HG03196 (cell line): ENCODE results near the gene INPP5F.
A peak's percentile ranks its signal among the peaks of the same experiment; 100 is the strongest.

Source experiments
- ATAC-seq: cut with Tn5 transposase; IDR thresholded peaks from one replicate; pipeline ENCODE4 v1.9.1; 2021; ENCODE audit not compliant: unreplicated experiment

The INPP5F gene

DNA sequence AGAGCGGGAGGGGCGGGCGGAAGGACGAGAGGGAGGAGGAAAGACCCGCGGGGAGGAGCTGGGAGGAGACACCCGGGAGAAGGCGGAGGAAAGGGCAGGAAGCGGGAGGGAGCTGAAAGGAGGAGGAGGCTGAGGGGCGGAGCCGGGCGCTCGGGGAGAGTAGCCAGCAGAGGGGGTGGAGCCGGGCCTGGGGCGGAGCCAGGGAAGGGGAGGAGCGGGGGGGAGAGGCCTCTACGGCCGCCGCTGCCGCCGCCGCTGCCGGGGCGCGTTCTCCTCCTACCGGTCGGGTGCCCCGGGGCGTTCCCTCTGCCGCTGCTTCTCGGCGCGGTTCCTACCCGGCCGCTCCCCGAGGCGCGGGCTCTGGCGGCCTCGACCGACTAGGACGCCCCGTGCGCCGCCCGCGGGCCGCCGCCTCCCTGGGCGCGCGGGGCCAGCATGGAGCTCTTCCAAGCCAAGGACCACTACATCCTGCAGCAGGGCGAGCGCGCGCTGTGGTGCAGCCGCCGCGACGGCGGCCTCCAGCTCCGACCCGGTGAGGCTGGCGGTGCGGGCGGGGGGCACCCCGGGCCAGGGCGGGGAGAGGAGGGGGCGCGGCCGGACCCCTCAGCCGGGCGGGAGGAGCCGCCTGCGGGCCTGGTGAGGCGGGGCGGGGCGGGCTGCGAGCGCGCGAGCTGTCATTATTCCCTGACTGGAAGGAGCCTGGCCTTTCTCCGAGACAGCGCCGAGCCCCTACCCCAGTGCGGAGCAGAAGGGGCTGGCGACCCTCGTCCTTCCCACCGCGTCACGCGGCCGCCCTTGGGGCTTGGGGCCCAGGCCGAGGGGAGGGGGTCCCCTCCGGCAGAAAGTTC is at the start of gene INPP5F:
INPP5F (plus strand) TSS at position 223 of the 848 bp plus-strand sequence; CDS start at position 436, 213 bp downstream.
- peak; percentile 90 for ATAC-seq

DNA sequence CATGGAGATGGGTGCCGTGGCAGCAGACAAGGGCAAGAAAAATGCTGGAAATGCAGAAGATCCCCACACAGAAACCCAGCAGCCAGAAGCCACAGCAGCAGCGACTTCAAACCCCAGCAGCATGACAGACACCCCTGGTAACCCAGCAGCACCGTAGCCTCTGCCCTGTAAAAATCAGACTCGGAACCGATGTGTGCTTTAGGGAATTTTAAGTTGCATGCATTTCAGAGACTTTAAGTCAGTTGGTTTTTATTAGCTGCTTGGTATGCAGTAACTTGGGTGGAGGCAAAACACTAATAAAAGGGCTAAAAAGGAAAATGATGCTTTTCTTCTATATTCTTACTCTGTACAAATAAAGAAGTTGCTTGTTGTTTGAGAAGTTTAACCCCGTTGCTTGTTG is 48.7 kb upstream of the INPP5F start:
- ATAC-seq: no peak

- no peak for ATAC-seq
Measured at GRCh38 chr10:119677904-119678755, 47.7 kb upstream of the INPP5F start.

DNA sequence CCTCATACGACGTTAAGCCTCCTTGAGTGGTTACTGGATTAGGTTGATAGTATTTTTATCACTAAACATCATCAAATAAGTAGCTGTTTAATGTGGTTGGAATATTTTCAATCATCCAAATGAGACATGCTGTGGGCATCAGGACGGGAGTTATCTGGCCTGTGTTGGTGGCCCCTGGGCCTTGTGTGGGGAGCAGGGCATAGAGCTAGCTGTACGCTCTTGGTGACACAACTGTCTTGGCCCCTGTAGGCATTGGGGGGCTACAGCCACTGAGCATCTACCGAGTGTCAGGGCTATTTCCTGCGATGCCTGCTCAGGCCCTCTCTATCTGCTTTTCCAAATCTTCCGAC is 46.4 kb upstream of the INPP5F start:
- ATAC-seq: no peak

DNA sequence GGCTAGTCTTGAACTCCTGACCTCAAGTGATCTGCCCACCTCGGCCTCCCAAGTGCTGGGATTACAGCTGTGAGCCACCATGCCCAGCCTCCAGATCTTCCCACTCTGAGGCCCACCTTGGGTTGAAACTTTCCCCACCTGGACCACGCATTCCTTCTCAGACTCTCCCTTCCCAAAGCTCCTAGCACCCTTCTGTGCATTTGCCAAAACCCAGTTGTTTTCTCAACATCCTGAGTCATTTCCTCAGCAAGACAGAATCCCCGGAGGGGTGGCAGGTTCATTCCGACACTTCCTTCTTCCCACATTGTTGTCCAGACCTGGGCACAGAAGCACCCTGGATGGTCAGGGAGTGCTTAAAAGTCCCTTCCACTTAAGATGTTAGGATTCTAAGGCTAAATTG is 45.8 kb upstream of the INPP5F start:
- ATAC-seq: no peak

DNA sequence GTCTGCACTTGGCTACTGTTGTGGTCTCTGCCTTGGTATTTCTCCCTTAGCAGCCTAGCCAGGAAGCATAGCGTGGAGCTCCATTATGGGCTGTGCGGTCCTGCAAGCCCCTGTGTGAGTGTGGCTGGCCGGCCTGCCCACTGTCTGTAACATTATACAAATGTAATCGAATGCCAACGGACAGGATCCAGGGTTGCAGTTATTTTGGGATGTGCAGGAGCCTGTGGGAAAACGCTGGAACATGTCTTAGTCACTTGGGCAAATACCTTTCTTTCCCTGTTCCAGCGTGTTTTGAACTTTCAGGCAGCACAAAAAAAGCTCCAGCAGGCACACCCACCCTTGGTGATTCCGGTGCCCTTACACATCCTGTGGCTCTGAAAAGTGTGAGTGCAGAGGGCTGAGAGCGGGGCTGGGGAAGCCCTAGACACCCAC is 45.2 kb upstream of the INPP5F start:
- no peak for ATAC-seq

GRCh38 chr10:119686465-119687191 is 39.2 kb upstream of the INPP5F start:
- peak; percentile 84 for ATAC-seq

- ATAC-seq: no peak
Measured at GRCh38 chr10:119687192-119688032, 38.4 kb upstream of the INPP5F start.

- ATAC-seq: no peak
Measured at GRCh38 chr10:119688033-119688508, 37.8 kb upstream of the INPP5F start.

- ATAC-seq: no peak
Measured at GRCh38 chr10:119689016-119689580, 36.8 kb upstream of the INPP5F start.

GRCh38 chr10:119691726-119692125 is 34.1 kb upstream of the INPP5F start:
- no peak for ATAC-seq

GRCh38 chr10:119693262-119693957 is 32.4 kb upstream of the INPP5F start:
- no peak for ATAC-seq

DNA sequence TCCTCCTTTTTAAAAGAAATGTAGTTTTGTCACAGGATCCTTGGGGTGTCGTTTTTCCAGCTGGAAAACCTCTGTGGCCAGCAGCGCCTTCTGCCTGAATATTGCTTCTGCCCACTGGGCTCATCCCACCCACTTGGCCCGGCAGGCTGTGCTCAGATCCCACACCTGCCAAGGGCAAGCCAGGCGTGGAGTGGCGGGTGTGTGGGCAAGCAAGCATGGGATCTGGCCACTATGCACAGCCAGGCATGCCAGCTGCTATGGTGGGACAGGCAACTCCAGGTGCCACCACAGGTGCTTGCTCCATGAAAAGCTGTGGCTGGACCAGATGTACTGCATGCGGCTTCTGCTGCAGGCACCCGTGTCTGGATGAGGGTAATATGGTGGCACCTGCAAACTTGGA is 31.2 kb upstream of the INPP5F start:
- ATAC-seq: no peak

GRCh38 chr10:119700321-119700954 is 25.4 kb upstream of the INPP5F start:
- no peak for ATAC-seq

DNA sequence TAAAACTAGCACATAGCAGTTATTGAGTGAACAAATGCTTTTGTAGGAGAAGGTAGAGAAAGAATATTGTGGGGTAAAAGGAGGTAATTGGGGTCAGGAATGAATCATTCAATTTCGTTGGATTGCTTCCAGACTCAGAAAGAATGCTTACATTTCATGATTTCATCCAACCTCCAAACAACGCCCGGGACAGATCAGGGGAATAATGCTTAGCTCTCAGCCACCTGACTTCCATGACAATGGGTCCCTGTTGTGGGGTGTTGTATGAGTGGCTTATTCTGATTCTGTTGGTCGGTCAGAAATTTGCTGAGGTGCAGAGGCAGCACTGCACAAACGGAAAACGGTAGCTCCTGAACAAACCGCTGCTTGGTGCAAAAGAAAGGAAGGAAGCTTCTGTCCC is 24.0 kb upstream of the INPP5F start:
- no peak for ATAC-seq

DNA sequence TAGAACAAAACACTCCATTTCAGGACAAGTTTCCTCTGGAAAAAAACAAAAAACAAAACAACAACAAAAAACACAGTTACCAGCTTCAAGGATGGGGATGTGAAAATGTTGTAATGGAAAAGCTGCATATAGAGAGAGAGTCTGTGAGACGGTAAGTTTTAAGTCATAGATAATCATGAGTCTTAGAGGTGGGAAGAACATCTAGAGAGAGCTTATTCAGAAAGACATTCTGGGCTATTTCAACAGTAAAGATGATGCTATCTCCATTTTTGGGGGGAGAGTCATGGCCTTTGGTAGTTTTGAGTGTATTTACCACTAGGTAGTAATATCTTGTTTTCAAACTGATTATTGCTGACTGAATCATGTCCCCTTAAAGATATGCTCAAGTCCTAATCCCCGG is 23.3 kb upstream of the INPP5F start:
- ATAC-seq: no peak

DNA sequence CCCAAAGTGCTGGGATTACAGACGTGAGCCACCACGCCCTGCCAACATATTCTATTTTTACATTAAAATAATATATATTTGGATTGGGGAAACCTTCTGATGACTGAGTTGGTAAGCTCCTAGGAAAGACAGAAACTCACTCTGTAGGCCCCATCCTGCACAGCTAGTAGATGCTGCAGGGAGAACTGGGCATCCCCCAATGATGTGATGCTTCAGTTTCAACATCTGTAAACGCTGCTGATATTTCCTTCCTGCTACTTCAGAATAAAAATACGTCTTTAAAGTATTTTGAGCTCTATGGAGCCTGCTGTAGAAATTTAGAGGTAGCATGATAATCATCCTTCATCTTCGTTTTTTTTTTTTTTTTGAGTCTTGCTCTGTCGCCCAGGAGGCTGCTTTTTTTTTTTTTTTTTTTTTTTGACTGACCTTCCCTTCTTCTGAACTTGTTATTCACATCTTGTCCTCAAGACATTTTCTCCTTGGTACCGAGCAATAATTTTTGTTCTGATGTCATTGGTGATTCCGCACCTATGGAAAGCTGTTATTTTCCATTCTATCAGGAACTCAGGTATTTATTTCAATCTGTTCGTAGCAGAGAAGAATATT is 21.8 kb upstream of the INPP5F start:
- no peak for ATAC-seq

GRCh38 chr10:119705434-119705831 is 20.4 kb upstream of the INPP5F start:
- ATAC-seq: peak; percentile 54
